Stomach (tissue), 9 donors: ENCODE results near the gene ERBB4. TPM values are rescaled to one million over a fixed set of nuclear protein-coding genes. Genes with fewer than 3 reads are reported as not detected.

Source experiments
- DNase-seq, 2 donors: peaks; one replicate each; pipeline versions ENCODE4 v3.0.0 to v3.0.0-alpha.2; 2013 to 2019
- H3K27ac ChIP-seq, 5 donors: fragments of 200-600 bp in 4 of 5; sonication (generic) in 4 of 5; one replicate each; pipeline ENCODE4 v1.5.1; 2013 to 2019; ENCODE audit warnings: mild to moderate bottlenecking in 1 of 5, moderate library complexity in 1 of 5
- H3K27me3 ChIP-seq, 3 donors: fragments of 200-600 bp; sonication (generic); one replicate each; pipeline ENCODE4 v1.5.1; 2017 to 2019; ENCODE audit warnings: mixed run types in 1 of 3
- H3K36me3 ChIP-seq, 4 donors: fragments of 200-600 bp; sonication (generic); 1 replicate in 3 of 4; 2 replicates in 1 of 4; pipeline ENCODE4 v1.5.1; 2016 to 2019
- H3K4me1 ChIP-seq, 4 donors: fragments of 200-600 bp; sonication (generic); one replicate each; pipeline ENCODE4 v1.5.1; 2016 to 2019
- H3K4me3 ChIP-seq, 4 donors: fragments of 200-600 bp; sonication (generic) in 3 of 4; one replicate each; pipeline ENCODE4 v1.5.1; 2016 to 2019; ENCODE audit warnings: mild to moderate bottlenecking in 1 of 4
- H3K9me3 ChIP-seq, 4 donors: fragments of 200-600 bp; sonication (generic); one replicate each; pipeline ENCODE4 v1.5.1; 2016 to 2019
- CTCF ChIP-seq, 7 experiments: fragments of 450-650 bp in 4 of 7; fragments of 200-600 bp in 3 of 7; sonication (generic) in 3 of 7; IDR thresholded peaks; one replicate each; pipeline ENCODE4 v1.5.1; 2016 to 2019; ENCODE audit warnings: antibody characterized with exemption in 7 of 7, control low read depth in 2 of 7, mild to moderate bottlenecking in 1 of 7
- EP300 ChIP-seq: sonication (generic); formaldehyde crosslinking; IDR thresholded peaks from one replicate; pipeline ENCODE4 v1.6.1; 2017; ENCODE audit warnings: antibody characterized with exemption
- POLR2A ChIP-seq, 4 donors: fragments of 450-650 bp; IDR thresholded peaks; one replicate each; pipeline ENCODE4 v1.6.1; 2016; ENCODE audit warnings: antibody characterized with exemption in 4 of 4, control low read depth in 2 of 4, mild to moderate bottlenecking in 1 of 4, moderate library complexity in 1 of 4
- POLR2AphosphoS5 ChIP-seq, 3 donors: sonication (generic); formaldehyde crosslinking; IDR thresholded peaks; one replicate each; pipeline ENCODE4 v1.6.1; 2016; ENCODE audit warnings: antibody characterized with exemption in 3 of 3
- WGBS, 5 donors: extraction: QIAGEN DNeasy Blood & Tissue Kit in 3 of 5; methylation state at CpG; one replicate each; pipeline versions ENCODE4 v1.1.5 to v1.1.7; 2013 to 2018; 5-methylcytosine and 5-hydroxymethylcytosine counted together
- intact Hi-C: fragments of 100-400 bp; cut with DNase I; formaldehyde crosslinking; loops from one replicate; pipeline ENCODE4 v1.15.1; 2023; ENCODE audit warnings: low total_unique reads
- polyA plus RNA-seq, 3 donors: library from polyadenylated mRNA; stranded (reverse); fragments of 200-250 nt; gene quantifications; one replicate each; pipeline ENCODE4 v1.2.3, GENCODE V29; 2013
- total RNA-seq, 5 donors: library from RNA; depleted of rRNA; stranded (reverse); fragments of >200 nt; gene quantifications; one replicate each; pipeline versions ENCODE4 v1.1.0 to v1.2.3, GENCODE V29; 2014 to 2016
- donor health status: healthy with polysubstance abuse.
- donor health status: Bipolar disorder and iron deficiency.
- donor health status: healthy.

ERBB4 gene
- total and polyA plus RNA-seq, 8 donors, result 0.12 to 2.5 (median 0.45) TPM; not detected in 1

GRCh38 chr2:212549941-212550340, 11.3 kb upstream of the ERBB4 start:
- no peak overlapping the region for H3K4me3 ChIP-seq
- H3K9me3 ChIP-seq, result no peaks in the 10 kb centered on the region
- peaks cover 0 to 20% (median 8%) of the 10 kb centered on the region in 4 donors for H3K4me1 ChIP-seq
- no peak for DNase-seq
- H3K36me3 ChIP-seq, result no peaks in the 10 kb centered on the region
- H3K27ac ChIP-seq, result no peak overlapping the region
- intact Hi-C loops, result no loop called here
- H3K27me3 ChIP-seq, result no peaks in the 10 kb centered on the region
- TF ChIP-seq CTCF (IDR thresholded peaks at IDR 0.05) (no peak), EP300 (no peak), POLR2A (IDR thresholded peaks at IDR 0.05) (no peak), POLR2AphosphoS5 (IDR thresholded peaks at IDR 0.05) (no peak)

GRCh38 chr2:212549463-212549862, 10.9 kb upstream of the ERBB4 start:
- DNase-seq, result no peak
- H3K4me3 ChIP-seq, result no peak overlapping the region
- H3K9me3 ChIP-seq, result no peaks in the 10 kb centered on the region
- no peak overlapping the region for H3K27ac ChIP-seq
- intact Hi-C loops, result no loop called here
- H3K36me3 ChIP-seq, result no peaks in the 10 kb centered on the region
- no peaks in the 10 kb centered on the region for H3K27me3 ChIP-seq
- no peak for TF ChIP-seq POLR2A (IDR thresholded peaks at IDR 0.05)
- TF ChIP-seq CTCF (IDR thresholded peaks at IDR 0.05), result no peak
- no peak for TF ChIP-seq EP300
- no peak for TF ChIP-seq POLR2AphosphoS5 (IDR thresholded peaks at IDR 0.05)
- peaks cover 0 to 20% (median 8%) of the 10 kb centered on the region in 4 donors for H3K4me1 ChIP-seq

- Histone ChIP-seq H3K36me3 (no peaks in the 10 kb centered on the region), H3K27ac (no peak overlapping the region), H3K9me3 (no peaks in the 10 kb centered on the region), H3K4me1 (peaks cover 0 to 20% (median 8%) of the 10 kb centered on the region in 4 donors), H3K4me3 (no peak overlapping the region), H3K27me3 (no peaks in the 10 kb centered on the region)
- intact Hi-C loops, result no loop called here
- TF ChIP-seq CTCF (IDR thresholded peaks at IDR 0.05) (peak in 3 of 7 experiments; percentile 12 to 43 (median 15)), POLR2A (IDR thresholded peaks at IDR 0.05) (no peak), POLR2AphosphoS5 (IDR thresholded peaks at IDR 0.05) (no peak), EP300 (no peak)
- 5 to 19% (median 13%) methylated on average over 1 of the region's 1 CpG for WGBS, 5 donors
- peak in 1 of 2 donors; percentile 64 for DNase-seq
These were observed 9.8 kb upstream of the ERBB4 start for GRCh38 chr2:212548455-212548819.

- Histone ChIP-seq H3K4me3 (no peak overlapping the region), H3K27ac (no peak overlapping the region), H3K36me3 (no peaks in the 10 kb centered on the region), H3K4me1 (peaks cover 0 to 20% (median 8%) of the 10 kb centered on the region in 4 donors), H3K9me3 (no peaks in the 10 kb centered on the region), H3K27me3 (no peaks in the 10 kb centered on the region)
- DNase-seq, result no peak
- TF ChIP-seq EP300, result no peak
- TF ChIP-seq POLR2A (IDR thresholded peaks at IDR 0.05), result no peak
- TF ChIP-seq CTCF (IDR thresholded peaks at IDR 0.05), result no peak
- TF ChIP-seq POLR2AphosphoS5 (IDR thresholded peaks at IDR 0.05), result no peak
- intact Hi-C loops, result no loop called here
These were observed 9.3 kb upstream of the ERBB4 start for GRCh38 chr2:212547716-212548454.
